Endometrium (tissue), 2 donors: Measurements from ENCODE around the gene PRICKLE3.

Experiments
- FAIRE-seq: peaks from 2 replicates; lab custom pipeline; 2012; peaks lifted over from hg19 to GRCh38; lab: Jason Lieb, UNC
- donor health status: control.
- donor health status: control.

Gene PRICKLE3

DNA sequence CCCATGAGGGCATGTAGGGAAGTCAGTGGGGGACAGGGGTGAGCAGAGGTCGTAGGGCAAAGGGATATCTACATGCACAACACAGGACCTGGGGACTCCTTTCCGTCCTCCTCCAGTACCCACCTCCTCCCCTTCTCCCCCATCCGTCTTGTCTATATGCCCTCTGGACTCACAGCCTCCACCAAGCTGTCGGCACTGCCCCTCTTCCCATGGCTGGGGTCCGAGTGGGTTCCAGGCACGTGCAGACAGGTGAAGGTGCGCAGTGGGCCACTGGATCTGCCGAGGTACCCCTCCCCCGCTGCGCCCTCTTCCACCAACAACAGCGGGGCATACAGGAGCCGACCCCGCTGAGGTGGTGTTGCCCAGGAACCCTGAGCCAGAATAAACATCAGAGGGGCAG, 19.3 kb upstream of the PRICKLE3 start:
- FAIRE-seq: no peak

DNA sequence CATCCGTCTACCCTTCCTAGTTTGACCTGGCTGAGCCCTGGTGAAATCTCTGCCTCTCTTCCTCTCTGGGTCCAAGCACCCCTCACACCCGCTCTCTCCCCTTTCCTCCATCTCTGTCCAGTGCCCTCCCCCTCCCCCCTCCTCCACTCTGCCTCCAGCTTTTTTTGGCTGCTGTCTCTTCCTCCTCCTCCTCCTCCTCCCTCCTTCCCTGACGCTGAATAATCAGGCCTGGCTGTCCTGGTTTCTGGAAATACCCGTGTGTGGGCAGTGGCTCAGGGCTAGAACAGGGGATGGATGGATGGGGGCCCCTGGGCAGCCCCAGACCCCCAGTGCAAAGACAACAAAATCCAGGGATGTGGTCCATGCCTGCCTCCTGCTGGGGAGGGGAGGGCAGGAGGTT, 18.5 kb upstream of the PRICKLE3 start:
- no peak for FAIRE-seq

DNA sequence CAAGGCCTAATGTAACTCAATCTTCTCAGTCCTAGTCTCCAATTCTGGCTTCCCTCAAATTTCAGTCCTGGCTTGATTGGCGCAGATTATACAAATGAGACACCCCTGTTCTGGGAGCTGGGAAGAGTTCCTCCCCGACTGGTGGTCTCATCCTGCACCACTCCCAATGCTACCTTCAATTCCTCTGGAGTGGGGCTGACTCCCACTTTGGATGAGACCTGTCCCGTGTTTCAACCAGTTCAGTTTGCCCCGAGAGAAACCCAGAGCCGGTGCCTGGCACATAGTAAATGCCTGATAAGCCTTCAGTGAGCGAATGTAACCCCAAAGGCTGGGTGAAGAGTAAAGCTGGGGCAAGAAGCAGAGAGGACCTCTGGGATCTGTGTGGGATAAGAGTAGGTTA, 17.8 kb upstream of the PRICKLE3 start:
- FAIRE-seq: no peak

DNA sequence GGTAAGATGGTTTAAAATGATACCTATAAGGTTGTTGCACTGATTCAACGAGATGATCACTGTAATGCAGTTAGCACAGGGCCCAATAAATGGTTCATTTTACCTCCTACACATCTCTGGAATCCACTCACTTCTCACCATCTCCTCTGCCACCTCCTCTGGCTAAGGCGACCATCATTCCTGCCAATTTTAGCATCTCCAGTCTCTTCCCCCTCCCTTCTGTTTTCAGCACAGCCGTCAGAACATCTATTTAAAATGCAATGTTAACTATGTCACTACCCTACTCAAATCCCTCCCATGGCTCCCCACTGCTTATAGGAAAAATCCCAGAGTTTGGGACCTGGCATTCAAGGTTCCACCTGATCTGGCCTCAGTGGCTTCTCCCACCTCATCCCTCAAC, 17.4 kb upstream of the PRICKLE3 start:
- no peak for FAIRE-seq

DNA sequence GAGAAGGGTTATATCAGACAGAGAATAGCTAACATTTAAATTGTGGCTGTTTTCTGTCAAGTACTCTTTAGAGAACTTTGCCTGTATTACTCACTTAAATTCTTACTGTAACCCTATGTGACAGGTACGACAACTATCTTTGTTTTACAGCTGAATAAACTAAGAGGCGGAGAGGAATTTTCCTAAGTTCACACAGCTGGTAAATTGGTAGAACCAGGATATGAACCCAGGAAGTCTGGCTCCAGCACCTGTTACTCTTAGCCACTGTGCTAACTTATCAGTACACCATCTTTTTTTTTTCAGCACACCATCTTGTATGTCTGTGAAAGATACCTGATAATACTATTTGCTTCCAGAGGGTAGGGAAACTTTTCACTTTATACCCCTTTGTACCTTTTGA, 15.8 kb upstream of the PRICKLE3 start:
- no peak for FAIRE-seq

DNA sequence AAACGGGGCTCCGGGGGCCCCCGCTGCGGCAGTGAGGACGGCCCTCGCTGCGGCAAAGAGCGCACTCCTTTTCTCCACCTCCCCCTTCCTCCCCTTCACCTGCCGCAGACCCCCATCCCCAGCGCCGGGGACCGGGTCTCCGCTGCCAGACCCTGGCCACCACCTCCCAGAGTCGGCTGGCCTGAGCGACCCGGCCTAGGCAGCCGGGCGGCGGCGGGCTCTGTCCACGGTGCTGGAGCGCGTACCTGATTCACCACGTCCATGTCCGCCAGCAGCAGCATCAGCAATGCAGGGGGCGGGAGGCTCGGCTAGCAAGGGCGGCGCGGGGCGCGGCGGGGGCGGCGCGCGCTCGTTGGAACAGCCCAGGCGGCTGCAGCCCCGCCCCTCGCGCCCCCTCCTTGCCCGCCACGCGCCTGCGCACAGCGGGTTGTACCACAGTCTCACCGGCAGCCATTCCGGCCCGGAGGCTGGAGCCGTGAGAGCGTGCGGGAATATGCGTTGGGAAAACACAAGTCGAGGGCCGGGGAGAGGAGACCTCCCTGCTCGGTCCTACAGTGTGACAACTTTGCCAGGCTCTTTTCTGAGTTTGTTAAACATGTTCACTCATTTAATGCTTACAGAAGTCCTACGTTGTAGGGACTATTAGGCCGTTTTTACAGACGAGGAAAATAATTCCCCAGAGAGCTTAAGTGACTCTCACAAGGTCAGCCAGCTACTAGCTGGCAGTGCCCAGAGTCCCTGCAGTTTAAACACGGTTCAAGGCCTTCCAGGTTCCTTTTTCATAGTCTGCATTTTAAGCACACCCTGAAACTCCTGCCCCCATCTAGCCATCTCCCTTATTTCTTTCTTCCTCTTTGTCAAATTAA, 14.0 kb upstream of the PRICKLE3 start, which contains the start of gene SYP:
SYP (minus strand) TSS at position 288 of the 866 bp plus-strand sequence; CDS start at position 281, 7 bp downstream.
- no peak for FAIRE-seq

DNA sequence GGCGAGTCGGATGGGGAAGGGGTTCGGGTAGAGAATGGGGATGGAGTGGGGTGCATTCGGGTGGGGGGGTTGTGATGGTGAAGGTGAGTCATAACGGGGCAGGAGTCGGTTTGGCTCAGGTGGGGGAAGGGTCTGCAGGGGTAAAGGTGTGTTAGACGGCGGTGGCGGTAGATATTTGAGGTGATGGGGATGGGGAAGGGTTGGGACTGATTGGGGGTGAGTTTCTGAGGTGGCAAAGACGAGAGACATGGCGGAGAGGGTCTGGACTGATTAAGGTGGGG, 13.1 kb upstream of the PRICKLE3 start:
- no peak for FAIRE-seq

DNA sequence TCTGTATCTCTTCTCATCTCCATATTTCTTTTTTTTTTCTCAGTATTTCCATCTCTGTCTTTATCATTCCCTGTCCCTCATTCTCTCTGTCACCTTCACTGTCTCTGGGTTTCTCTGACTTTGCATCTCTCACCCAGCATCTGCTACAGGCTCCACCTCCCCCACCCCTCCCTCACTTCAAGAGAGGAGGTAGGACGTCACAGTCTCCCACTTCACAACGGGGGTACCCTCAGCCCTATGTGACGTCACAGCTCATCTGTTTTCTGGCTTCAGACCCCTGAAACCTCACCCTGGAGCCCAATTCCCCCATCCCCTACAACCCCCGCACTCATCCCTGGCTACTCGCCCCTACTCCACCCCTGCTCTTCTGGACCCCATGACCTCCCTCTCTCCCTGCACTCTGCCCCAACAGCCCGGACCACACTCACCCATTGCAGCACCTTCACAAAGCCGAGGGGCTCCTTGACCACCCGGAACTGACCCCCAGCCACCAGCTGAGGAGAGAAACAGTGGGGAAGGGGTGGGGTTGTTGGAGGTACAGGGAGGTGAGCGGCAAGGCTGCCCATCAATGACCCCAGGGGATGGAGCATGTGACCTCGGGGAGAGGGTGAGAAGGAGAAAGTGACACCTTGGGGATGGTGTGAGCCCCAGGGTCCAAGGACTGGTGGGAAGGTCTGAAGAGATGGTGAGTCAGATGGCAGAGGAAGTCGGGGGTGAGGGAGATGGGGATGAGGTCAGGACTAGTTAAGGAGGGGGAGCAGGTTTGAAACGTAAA, 12.6 kb upstream of the PRICKLE3 start:
- no peak for FAIRE-seq

DNA sequence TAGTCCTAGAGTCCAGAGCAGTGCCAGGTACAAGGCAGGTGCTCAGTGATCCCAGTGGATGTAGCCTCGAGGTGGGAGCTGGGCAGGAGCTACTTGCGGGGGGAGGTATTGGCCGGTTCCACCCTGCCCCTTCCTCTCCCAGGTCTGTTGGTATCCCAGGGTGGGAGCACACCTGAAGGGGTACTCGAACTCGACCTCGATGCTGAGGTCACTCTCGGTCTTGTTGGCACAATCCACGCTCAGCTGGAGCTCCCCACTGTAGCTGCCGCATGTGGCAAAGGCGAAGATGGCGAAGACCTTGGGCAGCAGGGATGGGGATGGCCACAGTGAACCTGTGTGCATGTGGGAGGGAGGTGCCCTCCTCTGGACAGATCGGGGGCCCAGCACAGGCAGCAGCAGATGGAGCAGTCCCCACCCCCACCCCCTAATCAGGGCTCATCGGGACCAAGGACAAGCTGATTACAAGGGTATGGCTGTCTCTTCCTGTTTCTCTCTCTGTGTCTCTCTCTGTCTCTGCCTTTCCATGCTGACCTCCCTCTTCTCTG, 11.4 kb upstream of the PRICKLE3 start:
- no peak for FAIRE-seq

DNA sequence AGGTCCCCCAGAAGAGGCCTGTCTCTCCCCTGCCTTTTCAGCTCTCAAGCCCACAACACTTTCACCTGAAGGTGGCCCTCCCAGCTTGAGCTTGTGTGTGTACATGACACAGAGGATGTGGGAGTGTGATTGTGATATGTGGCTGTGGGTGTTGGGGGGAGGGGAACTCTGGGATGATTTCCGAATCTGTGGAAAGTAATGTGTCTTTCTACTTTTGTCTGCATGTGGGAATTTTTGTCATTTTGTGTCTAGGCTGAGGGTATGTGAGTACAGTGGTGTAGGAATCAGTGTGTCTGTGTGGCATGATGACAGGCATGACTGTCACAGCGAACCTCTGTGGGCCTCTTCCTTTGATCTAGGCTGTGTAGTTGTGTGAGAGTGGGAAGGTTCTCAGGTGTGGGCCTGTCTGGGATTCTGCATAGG, 7.4 kb upstream of the PRICKLE3 start:
- FAIRE-seq: no peak

DNA sequence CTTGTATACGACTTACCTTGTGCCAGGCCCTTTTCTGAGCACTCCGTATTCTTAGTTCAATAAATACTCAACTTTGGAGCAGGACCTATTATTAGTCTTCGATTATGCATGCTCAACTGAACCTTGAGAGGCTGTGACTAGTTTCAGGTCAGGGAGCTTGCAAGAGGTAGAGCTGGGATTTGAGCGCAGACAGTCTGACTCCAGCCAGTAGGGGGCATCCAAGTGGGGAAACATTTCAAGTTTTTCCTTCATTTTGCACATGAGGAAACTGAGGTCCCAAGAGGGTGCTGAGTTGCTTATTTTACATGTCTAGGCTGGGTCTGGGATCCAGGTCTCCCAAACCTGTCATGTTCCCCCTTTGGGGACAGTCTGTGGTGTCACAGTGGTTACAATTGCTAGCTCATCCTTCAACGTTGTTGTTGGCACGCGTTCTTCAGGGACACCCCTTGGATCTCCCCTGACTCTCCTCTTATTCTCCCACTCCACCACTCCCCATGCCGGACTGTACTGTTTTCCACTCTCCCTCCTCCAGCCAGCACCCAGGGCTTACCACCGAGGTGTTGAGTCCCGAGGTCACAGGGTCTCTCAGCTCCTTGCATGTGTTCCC, 6.7 kb upstream of the PRICKLE3 start:
- FAIRE-seq: no peak

DNA sequence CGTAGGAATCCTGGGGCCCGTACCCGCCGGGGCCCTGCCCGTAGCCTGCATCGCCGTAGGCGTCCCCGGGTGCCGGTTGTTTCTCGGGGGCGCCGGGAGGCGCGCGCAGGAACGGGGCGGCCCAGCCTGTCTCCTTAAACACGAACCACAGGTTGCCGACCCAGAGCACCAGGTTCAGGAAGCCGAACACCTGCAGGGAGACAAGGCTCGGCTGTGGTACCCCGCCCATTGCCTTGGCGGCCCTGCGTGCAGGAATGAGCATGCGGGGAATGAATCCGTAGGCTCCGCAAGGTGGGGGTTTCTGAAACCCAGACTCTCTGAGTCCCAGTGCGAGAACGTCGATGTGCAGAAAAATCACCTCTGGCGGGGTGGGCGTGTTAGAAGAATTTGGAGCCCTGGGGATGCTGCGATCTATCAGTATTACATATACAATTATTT, 5.4 kb upstream of the PRICKLE3 start:
- no peak for FAIRE-seq

DNA sequence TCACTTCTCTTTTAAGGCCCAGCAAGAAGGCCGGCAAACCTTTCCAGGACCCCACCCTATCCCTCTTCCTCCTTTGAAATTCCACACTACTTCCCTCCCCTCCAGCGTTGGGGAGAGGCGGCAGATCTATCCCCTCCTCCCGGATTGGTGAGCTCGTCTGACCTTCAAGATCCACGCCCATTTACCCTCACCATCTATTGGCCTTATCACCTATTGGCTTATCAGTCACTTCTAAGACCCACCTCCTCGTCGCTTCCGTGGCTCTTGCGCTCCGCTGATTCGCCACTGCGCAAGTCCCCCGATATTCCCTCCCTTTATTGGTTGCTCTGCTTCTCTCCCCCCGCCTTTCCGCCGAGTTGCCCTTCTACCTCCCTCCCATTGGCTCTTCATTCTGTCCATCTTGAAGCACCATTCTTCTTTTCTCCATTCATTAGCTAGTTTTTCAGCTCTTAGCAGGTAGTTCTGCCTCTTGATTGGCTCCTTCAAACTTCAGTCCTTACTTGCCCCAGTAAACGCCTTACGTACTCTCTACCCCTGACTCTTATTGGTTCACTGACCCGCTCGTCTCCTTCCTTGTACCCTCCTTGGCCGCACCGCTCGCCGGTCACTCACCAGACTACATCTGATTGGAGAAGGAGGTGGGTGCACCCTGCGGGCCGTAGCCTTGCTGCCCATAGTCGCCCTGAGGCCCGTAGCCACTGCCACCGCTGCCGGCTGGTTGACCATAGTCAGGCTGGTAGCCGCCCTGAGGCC, 4.8 kb upstream of the PRICKLE3 start:
- FAIRE-seq: peak; percentile 99

DNA sequence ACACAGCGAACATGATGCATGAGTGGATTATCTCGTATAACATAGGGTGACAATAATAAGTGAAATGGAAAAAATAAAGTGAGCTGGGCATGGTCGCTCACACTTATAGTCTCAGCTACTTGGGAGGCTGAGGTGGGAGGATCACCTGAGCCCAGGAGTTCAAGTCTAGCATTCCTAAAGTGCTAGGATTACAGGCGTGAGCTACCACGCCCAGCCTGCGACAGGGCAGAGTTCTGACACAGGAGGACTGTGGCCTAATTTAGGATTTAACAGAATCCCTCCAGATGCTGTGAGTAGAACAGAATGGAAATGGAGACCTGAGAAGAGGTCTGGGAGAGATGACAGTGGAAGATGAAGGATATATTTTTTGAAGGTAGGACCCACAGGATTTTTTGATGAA, 3.4 kb upstream of the PRICKLE3 start:
- no peak for FAIRE-seq

DNA sequence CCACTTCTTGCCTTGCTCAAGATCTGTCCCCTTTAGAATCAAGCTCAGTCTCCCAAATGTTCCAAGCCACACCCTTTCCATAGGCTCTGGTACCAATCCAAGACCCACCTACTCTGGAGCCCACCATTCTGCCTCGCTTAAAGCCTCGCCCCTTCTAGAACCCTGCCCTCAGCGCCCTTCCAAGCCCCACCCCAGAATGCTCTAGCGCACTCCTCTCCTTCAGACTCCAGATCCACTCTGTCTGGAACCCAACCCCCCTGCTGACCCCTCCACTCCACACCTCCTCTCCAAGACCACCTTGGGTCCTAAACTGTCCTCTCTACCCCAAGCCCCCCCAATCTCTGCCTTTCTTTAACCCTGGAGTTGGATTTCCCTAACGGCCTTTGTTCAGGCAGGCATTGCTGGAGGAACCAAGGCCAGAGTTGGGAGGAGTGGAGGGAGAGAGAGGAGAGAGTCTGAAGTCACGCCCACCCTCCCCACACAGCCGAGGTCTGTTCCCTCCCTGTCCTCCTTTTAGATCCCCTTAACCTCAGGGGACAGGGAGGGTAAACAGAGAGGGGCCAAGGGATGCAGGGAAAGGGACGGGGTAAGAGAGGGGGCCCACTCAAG, 2.4 kb upstream of the PRICKLE3 start:
- no peak for FAIRE-seq

DNA sequence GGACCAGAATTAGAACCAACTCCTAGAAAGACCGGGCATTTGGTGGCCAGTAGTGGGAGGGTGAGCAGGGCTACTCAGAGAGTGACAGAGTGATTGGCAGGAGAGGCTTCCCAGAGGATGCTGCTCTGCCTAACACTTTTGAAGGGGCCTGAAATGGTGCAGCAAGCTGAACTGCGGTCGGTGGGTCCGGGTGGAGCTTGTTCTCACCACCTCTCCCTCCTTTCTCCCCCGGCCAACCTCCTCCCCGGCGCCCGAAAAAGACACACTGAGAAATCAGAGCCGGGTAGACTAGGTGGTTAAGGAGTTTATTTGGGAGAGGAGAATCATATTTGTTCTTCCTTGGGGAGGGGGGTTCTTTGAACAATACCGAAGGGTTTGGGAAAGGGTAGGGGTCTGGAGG, 1.4 kb upstream of the PRICKLE3 start:
- no peak for FAIRE-seq

DNA sequence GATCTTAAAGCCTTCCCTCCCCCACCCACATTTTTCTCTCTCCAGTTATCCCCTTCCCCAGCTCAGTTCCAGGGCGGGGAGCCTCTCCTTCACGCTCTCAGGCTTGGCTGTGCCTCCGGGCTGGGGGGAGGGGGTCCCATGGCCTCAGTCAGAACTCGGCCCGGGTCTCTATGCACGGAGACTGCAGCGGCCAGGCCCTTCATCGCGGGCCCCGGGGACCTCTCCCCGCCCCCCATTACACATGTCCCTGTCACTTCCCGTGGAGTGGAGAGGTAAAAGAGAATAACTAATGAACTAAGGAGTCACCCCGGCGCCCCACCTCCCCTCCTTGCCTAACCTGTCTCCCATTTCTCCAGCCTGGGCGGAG, 838 bp upstream of the PRICKLE3 start:
- no peak for FAIRE-seq

DNA sequence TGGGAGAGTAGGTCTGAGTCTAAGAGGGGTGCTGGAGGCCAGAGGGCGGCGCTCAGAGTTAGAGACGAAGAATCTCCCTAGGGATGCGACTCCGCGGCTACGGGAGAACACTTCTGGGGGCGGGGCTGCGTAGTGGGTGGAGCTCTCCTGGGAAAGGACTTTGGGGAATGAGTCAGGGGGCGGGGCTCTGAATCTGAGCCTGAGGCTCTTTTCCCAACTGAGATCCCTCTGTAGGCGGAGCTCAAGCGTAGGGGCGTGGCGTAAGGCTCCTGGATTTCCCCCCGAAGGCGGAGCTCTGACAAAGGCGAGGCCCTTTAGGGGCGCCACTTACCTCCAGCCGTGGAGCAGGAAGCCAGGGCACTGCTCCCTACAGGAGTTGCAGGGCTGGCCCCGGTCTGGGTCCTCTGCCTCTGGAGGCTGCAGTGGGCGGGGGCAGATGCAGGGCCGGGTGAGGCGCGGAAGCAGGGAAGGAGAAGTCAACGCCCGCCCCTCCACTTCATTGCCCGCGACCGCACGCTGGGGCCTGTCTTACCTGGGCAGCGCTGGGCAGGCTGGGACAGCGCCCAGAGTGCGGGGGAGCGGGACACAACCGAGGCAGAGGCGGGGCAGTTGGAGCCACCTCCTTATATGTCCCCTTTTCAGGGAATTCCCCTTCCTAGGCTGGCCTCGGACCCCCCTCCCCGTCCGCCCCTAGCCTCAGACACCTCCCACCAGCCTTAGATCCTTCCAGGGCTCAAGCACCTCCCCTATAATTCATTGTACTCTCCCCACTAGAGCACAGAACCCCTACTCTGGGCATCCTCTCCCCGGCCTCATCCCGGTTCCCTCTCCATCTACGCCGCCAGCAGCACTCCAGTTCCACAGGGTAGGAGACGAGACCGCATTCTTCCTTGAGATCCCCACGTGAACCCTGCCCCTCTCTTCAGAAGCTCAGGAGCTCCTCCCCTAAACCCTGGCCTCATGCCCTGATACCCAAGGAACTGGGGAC, 1.6 kb downstream of the PRICKLE3 start:
- FAIRE-seq: no peak

DNA sequence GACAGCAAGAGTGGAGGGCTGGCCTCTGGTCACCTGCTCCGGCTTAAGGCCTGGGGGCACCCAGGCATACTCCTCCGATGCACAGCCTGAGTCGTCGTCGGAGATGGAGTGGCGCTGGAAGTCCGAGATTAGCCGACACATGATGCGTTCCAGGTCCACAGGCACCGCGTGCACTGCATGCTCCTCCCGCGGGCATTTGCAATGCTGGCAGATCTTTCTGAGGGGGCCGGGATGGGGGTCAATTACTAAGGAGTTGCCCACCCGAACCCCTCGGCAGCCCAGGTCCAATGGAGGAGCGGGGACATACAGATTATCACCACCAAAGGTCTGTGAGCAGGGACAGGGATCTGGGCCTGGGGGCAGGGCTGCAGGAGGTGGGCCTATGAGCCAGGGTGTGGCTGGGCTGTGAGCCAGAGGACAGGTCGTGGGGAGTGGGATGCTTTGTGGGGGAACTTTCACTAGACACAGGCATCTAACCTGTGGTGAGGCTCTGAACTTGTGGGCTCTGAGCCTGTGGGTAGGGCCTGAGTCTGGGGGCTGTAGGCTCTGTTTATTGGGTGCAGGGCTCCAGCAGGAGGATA, 2.4 kb downstream of the PRICKLE3 start:
- FAIRE-seq: no peak

DNA sequence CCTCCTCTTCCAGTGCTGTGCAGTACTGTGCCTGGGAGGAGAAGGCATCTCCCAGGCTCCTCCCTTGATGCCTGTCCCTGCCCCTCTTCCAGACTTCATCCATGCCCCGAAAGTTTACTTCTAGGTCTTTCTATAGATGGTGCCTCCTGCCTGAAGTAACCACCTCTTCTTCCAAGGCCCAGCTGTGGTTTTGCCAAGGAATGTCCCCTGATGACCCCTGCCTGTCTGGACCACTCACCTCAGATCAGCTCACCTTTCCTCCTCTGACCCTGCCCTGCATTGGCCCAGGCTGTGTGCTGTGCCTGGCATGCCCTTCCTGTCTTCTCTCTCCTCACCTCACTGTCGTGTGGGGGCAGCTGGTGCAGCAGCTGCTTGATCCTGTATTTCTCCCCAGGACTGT, 6.8 kb downstream of the PRICKLE3 start:
- no peak for FAIRE-seq
